ENCODE data around the gene NDFIP1. TPM values are rescaled to one million over a fixed set of nuclear protein-coding genes. Genes with fewer than 3 reads are reported as not detected.
A peak's percentile ranks its signal among the peaks of the same experiment; 100 is the strongest.

The NDFIP1 gene
- total and polyA plus RNA-seq, 2 of the 8 experiments (the other 6 are each of a cell fraction or from before 2014, with no cell fraction given), result 8.8 to 27.1 TPM

GRCh38 chr5:142151436-142152383, 43.1 kb downstream of the NDFIP1 start:
- WGBS, 2 experiments (ENCODE audit: extremely low coverage in 1 of 2, insufficient coverage in 1 of 2, insufficient read length in 1 of 2, insufficient replicate concordance in 2 of 2, low coverage in 1 of 2, low lambda C conversion rate in 2 of 2, missing lambda C conversion rate in 1 of 2), result 51% methylated on average over 3 of the region's 3 CpGs; no CpG with 5 or more reads in 1 of the 2 experiments
- DNase-seq (ENCODE audit: low read depth in 1 of 2, low spot score in 2 of 2), result no peak
- Histone ChIP-seq H3K79me1 (ENCODE audit: low read depth, low read length) (no peaks in the 10 kb centered on the region), H3K23me2 (ENCODE audit: low read depth, low read length) (no peaks in the 10 kb centered on the region), H4K91ac (replicated peaks; ENCODE audit: insufficient read length, low read length) (no peak overlapping the region), H4K8ac (ENCODE audit: extremely low read depth, insufficient read depth, low read length) (no peak overlapping the region), H3K36me3 (ENCODE audit: control insufficient read depth in 2 of 4, insufficient read depth in 4 of 4, low read length in 3 of 4) (peaks cover 0 to 13% (median 7%) of the 10 kb centered on the region in 4 experiments; a peak in 3 of 8 replicates), H3K18ac (ENCODE audit: extremely low read depth, low read length) (no peak overlapping the region), H3K4ac (replicated peaks; ENCODE audit: insufficient read length, low read depth, low read length) (no peak overlapping the region), H3K14ac (ENCODE audit: insufficient read length) (no peak overlapping the region), H2AK5ac (ENCODE audit: low read depth, low read length) (no peak overlapping the region), H3K4me3 (ENCODE audit: extremely low read depth in 1 of 4, insufficient read depth in 2 of 4, low read depth in 3 of 4, low read length in 4 of 4) (no peak overlapping the region), H3K4me2 (ENCODE audit: insufficient read depth in 1 of 2, low read depth in 2 of 2, low read length in 2 of 2) (no peak overlapping the region), H2BK15ac (ENCODE audit: low read length) (no peak overlapping the region), H2BK20ac (ENCODE audit: low read length) (no peak overlapping the region), H4K5ac (ENCODE audit: insufficient read length, low read depth, low read length) (no peak overlapping the region), H2BK120ac (replicated peaks; ENCODE audit: low read depth, low read length) (no peak overlapping the region), H2BK5ac (ENCODE audit: low read depth, low read length) (no peak overlapping the region), H3K23ac (ENCODE audit: insufficient read length) (no peak overlapping the region), H3K9me3 (ENCODE audit: insufficient read depth in 2 of 2, low read depth in 1 of 2, low read length in 1 of 2) (no peaks in the 10 kb centered on the region), H3K27ac (ENCODE audit: low read depth, low read length) (no peak overlapping the region), H2AFZ (ENCODE audit: low read length) (no peak overlapping the region), H3K56ac (replicated peaks; ENCODE audit: insufficient read length, low read depth, low read length) (no peak overlapping the region), H3K79me2 (ENCODE audit: control insufficient read depth in 1 of 2, insufficient read depth in 2 of 2, low read length in 2 of 2) (no peaks in the 10 kb centered on the region), H3K27me3 (replicated peaks in 1 of 4; ENCODE audit: control insufficient read depth in 3 of 4, extremely low read depth in 1 of 4, insufficient read depth in 3 of 4, low read length in 3 of 4) (no peaks in the 10 kb centered on the region), H4K20me1 (replicated peaks in 1 of 2; ENCODE audit: control insufficient read depth in 1 of 2, insufficient read depth in 2 of 2, low read length in 2 of 2) (no peaks in the 10 kb centered on the region), H3K9ac (replicated peaks in 1 of 4; ENCODE audit: extremely low read depth in 1 of 4, low read depth in 3 of 4, low read length in 3 of 4) (no peak overlapping the region), H2BK12ac (ENCODE audit: low read depth, low read length) (no peak overlapping the region), H3K4me1 (replicated peaks in 1 of 4; ENCODE audit: control insufficient read depth in 3 of 4, insufficient read depth in 4 of 4, low read length in 3 of 4) (peaks cover 0 to 10% (median 4%) of the 10 kb centered on the region in 4 experiments; a peak in 3 of 7 replicates)
- ChIA-PET CTCF (ENCODE audit: partially characterized antibody) (interaction anchor here (0.6 to 2.3 kb wide), 30 partner anchors 8 to 565 kb away, joined by 3 to 9 read pairs (median 3); no protein-coding TSS in a partner anchor), POLR2A (ENCODE audit: partially characterized antibody) (interaction anchor here (0.6 kb wide), 2 partner anchors 147 to 179 kb away, joined by 3 read pairs; no protein-coding TSS in a partner anchor)
- FAIRE-seq, result peak; percentile 13
- TF ChIP-seq CTCF (IDR thresholded peaks at IDR 0.05; ENCODE audit: control extremely low read depth in 1 of 3, insufficient read depth in 1 of 3, low read depth in 1 of 3, low read length in 3 of 3) (peak in 2 of 3 experiments; percentile 55 to 73; a peak in 2 of 4 replicates), SIN3A (conservative IDR thresholded peaks at IDR 0.05 in 1 of 2, IDR thresholded peaks at IDR 0.05 in 1 of 2; ENCODE audit: low read depth in 1 of 2, low read length in 2 of 2) (no peak), CHD1 (IDR thresholded peaks at IDR 0.05; ENCODE audit: low read depth, low read length) (no peak)
- TF ChIP-seq, protein P1, sequence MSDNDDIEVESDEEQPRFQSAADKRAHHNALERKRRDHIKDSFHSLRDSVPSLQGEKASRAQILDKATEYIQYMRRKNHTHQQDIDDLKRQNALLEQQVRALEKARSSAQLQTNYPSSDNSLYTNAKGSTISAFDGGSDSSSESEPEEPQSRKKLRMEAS (IDR thresholded peaks at IDR 0.05), result no peak
